Measurements from ENCODE around the gene CCNT1.

CCNT1 gene

DNA sequence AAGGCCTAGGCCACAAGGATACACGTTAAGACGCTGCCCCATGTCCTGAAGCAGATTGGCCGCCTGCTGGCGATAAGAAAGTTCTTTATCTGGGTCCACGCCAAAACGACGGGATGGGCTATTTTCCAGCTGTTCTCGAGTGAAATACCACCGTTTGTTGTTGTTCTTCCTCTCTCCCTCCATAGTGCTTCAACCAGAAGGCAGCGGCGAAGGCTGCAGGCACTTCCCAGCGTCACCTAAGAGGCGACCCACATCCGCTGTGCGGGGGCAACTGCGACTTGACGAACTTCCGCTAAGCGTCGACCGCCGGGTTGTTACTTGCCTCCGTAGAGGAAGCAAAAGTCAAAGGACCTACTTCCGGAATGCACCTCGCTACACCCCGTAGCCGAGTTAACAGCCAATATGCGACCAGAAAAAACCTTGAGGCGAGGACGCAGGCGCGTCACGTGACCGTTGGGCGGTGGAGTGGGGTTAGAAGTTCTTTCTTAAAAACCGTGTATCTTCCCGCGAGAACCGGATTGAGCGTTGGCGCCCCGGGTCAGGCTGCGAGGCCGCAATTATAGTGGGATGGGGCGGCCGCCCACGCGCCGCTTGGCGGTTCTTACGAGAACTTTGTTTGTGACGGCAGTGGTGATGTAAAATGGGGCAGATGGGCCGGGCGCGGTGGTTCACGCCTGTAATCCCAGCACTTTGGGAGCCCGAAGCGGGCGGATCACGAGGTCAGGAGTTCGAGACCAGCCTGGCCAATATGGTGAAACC is at the start of gene CCNT1:
Gene CCNT1, minus strand, starts transcription at position 215 of the 759 bp plus-strand sequence. Its CDS starts 32 bp downstream, at position 183.
- Histone ChIP-seq H3K27me3 (ENCODE audit: control insufficient read depth, insufficient read depth, low read length) (no peaks in the 10 kb centered on the region), H3K4me1 (ENCODE audit: control insufficient read depth, insufficient read depth, low read length) (peaks cover 11% of the 10 kb centered on the region), H3K36me3 (ENCODE audit: control insufficient read depth, insufficient read depth, low read length) (peaks cover 25% of the 10 kb centered on the region), H3K9me3 (ENCODE audit: control insufficient read depth, insufficient read depth, low read length) (peaks cover 9% of the 10 kb centered on the region), H3K27ac (ENCODE audit: low read depth, low read length) (peak within 1 kb of the TSS; percentile 96), H3K4me3 (ENCODE audit: low read depth, low read length) (peak within 1 kb of the TSS; percentile 80), H3K9ac (ENCODE audit: low read depth, low read length) (peak within 1 kb of the TSS; percentile 90)

DNA sequence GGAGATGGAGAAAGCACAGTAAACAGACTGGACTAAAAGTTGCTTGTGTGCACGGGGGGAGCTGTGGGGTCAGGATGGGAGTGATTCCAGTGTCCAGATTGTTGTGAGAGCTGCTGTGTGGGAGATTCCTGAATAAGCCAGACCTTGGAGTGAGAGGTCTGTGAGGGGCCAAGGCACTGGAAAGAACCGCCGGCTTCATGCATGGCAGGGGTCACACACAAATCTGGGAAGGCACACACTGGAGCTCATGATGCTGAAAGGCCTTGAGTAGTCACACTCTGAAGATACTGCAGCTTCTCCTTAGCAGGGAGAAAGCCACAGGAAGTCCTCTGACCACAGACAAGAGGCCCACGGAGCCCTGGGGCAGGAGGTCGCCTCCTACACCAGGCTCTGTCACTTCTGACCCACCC is 49.3 kb upstream of the CCNT1 start:
- H3K4me1 ChIP-seq (ENCODE audit: control insufficient read depth, insufficient read depth, low read length), result peaks cover 14% of the 10 kb centered on the region; the same call in 1 of the 2 replicates
- no peaks in the 10 kb centered on the region for H3K27me3 ChIP-seq (ENCODE audit: control insufficient read depth, insufficient read depth, low read length)
- H3K27ac ChIP-seq (ENCODE audit: low read depth, low read length), result no peak overlapping the region
- no peak overlapping the region for H3K9ac ChIP-seq (ENCODE audit: low read depth, low read length)
- H3K9me3 ChIP-seq (ENCODE audit: control insufficient read depth, insufficient read depth, low read length), result no peaks in the 10 kb centered on the region
- H3K36me3 ChIP-seq (ENCODE audit: control insufficient read depth, insufficient read depth, low read length), result peaks cover 21% of the 10 kb centered on the region
- H3K4me3 ChIP-seq (ENCODE audit: low read depth, low read length), result no peak overlapping the region

DNA sequence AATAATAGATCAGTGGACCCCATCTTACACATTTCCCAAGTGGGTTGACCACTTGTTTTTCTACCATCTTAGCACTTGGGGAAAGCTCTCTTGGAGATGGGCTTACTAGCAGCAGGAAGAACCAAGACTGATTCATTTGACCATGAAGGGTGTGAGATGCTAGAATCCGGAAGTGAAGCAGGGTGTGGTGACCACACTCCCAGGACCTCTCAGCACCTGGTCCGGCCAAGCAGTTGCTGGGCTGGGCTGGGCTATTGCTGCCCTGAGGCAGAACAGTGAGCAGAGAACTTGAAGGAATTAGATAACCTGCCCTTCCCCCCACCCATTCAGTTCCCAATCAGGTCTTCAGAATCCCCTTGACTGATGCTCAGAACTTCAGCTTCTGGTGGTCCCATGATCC is 48.0 kb upstream of the CCNT1 start:
- H3K4me1 ChIP-seq (ENCODE audit: control insufficient read depth, insufficient read depth, low read length), result peaks cover 14% of the 10 kb centered on the region; the same call in 1 of the 2 replicates
- H3K27ac ChIP-seq (ENCODE audit: low read depth, low read length), result no peak overlapping the region
- no peaks in the 10 kb centered on the region for H3K9me3 ChIP-seq (ENCODE audit: control insufficient read depth, insufficient read depth, low read length)
- no peaks in the 10 kb centered on the region for H3K27me3 ChIP-seq (ENCODE audit: control insufficient read depth, insufficient read depth, low read length)
- peaks cover 16% of the 10 kb centered on the region; the same call in 1 of the 2 replicates for H3K36me3 ChIP-seq (ENCODE audit: control insufficient read depth, insufficient read depth, low read length)
- H3K9ac ChIP-seq (ENCODE audit: low read depth, low read length), result no peak overlapping the region
- no peak overlapping the region for H3K4me3 ChIP-seq (ENCODE audit: low read depth, low read length)

DNA sequence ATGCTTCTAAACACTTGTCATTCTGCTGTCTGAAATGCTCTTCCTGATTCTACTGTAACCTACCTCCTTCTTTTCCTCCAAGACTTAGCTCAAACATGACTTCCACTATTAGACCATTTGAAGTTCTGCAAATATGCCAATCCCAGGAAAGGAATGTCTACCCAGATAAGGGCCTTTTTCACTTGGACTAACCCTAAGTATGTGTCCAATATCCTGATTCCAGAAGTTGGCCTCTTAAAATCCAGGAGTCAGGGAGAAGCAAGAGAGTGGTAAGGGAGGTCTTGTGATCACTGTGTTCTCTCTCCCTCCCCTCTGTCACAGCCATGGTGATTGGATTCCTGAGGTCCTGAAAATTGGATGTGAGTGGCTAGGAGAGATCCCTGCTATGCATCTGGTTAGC is 42.2 kb upstream of the CCNT1 start:
- Histone ChIP-seq H3K4me3 (ENCODE audit: low read depth, low read length) (no peak overlapping the region), H3K27me3 (ENCODE audit: control insufficient read depth, insufficient read depth, low read length) (no peaks in the 10 kb centered on the region), H3K4me1 (ENCODE audit: control insufficient read depth, insufficient read depth, low read length) (no peaks in the 10 kb centered on the region), H3K9me3 (ENCODE audit: control insufficient read depth, insufficient read depth, low read length) (no peaks in the 10 kb centered on the region), H3K27ac (ENCODE audit: low read depth, low read length) (no peak overlapping the region), H3K36me3 (ENCODE audit: control insufficient read depth, insufficient read depth, low read length) (no peaks in the 10 kb centered on the region), H3K9ac (ENCODE audit: low read depth, low read length) (no peak overlapping the region)

DNA sequence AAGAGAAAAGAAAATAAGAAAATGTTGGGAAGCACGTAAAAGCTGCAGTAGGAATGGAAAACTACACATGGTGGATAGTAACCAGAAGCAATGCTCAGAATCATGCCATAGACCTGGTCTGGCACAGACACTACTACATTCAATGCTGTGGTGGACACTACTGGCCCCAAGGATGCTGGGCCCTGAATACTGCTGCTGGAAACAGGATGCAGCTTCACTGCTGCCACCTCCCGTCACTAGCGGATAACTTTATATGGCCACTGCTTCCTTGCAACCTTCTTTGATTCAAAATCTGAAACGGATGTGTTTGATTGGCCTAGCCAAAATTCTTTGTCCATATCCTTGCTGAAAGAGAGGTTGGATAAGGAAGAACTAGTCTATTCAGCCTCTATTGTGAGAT is 41.7 kb upstream of the CCNT1 start:
- no peak overlapping the region for H3K9ac ChIP-seq (ENCODE audit: low read depth, low read length)
- H3K4me3 ChIP-seq (ENCODE audit: low read depth, low read length), result no peak overlapping the region
- no peak overlapping the region for H3K27ac ChIP-seq (ENCODE audit: low read depth, low read length)
- no peaks in the 10 kb centered on the region for H3K9me3 ChIP-seq (ENCODE audit: control insufficient read depth, insufficient read depth, low read length)
- H3K27me3 ChIP-seq (ENCODE audit: control insufficient read depth, insufficient read depth, low read length), result no peaks in the 10 kb centered on the region
- H3K36me3 ChIP-seq (ENCODE audit: control insufficient read depth, insufficient read depth, low read length), result no peaks in the 10 kb centered on the region
- no peaks in the 10 kb centered on the region for H3K4me1 ChIP-seq (ENCODE audit: control insufficient read depth, insufficient read depth, low read length)

DNA sequence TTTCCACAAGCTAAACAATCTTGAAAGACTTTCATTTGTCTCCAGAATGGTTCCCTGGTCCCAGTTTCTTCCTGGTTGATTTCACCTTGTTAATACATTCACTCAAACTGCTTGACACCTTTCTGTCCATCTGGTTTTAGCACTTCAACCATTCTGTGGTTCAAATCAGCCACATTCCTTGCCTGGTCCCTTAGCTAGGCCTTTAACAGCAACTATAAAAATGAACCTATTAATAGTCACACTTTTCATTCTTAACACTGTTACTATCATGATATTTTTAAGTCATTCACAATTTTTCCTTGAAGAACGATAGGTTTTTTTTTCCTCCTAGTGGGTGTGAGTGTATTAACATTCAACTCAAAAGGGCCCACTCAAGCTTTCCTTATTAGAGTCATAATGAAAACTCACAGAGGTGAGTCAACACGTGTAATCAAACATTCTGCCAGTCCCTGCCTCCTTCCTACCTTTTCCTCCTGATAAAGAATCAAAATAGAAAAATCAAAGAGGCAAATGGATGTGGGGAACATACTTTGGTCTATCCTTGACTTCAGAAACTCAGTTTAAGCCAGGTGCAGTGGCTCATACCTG is 34.4 kb upstream of the CCNT1 start:
- no peak overlapping the region for H3K4me3 ChIP-seq (ENCODE audit: low read depth, low read length)
- no peaks in the 10 kb centered on the region for H3K36me3 ChIP-seq (ENCODE audit: control insufficient read depth, insufficient read depth, low read length)
- no peak overlapping the region for H3K27ac ChIP-seq (ENCODE audit: low read depth, low read length)
- no peak overlapping the region for H3K9ac ChIP-seq (ENCODE audit: low read depth, low read length)
- no peaks in the 10 kb centered on the region for H3K9me3 ChIP-seq (ENCODE audit: control insufficient read depth, insufficient read depth, low read length)
- H3K4me1 ChIP-seq (ENCODE audit: control insufficient read depth, insufficient read depth, low read length), result no peaks in the 10 kb centered on the region
- H3K27me3 ChIP-seq (ENCODE audit: control insufficient read depth, insufficient read depth, low read length), result no peaks in the 10 kb centered on the region

DNA sequence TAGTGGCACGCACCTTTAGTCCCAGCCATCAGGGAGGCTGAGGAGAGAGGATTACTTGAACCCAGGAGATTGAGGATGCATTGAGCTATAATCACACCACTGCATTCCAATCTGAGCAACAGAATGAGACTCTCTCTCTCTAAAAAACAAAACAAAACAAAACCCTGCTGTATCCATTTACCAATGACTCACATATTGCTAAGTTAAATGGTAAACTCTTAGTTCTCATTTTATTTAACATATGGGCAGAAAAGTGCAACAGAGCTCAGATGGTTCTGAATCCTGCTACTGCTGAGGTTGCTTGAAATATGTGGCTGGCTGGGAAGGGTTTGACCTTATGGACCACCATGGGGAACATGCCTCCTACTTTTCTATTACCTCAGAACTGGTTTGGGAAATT is 33.7 kb upstream of the CCNT1 start:
- Histone ChIP-seq H3K27me3 (ENCODE audit: control insufficient read depth, insufficient read depth, low read length) (no peaks in the 10 kb centered on the region), H3K4me1 (ENCODE audit: control insufficient read depth, insufficient read depth, low read length) (no peaks in the 10 kb centered on the region), H3K9ac (ENCODE audit: low read depth, low read length) (no peak overlapping the region), H3K27ac (ENCODE audit: low read depth, low read length) (no peak overlapping the region), H3K9me3 (ENCODE audit: control insufficient read depth, insufficient read depth, low read length) (no peaks in the 10 kb centered on the region), H3K4me3 (ENCODE audit: low read depth, low read length) (no peak overlapping the region), H3K36me3 (ENCODE audit: control insufficient read depth, insufficient read depth, low read length) (no peaks in the 10 kb centered on the region)

DNA sequence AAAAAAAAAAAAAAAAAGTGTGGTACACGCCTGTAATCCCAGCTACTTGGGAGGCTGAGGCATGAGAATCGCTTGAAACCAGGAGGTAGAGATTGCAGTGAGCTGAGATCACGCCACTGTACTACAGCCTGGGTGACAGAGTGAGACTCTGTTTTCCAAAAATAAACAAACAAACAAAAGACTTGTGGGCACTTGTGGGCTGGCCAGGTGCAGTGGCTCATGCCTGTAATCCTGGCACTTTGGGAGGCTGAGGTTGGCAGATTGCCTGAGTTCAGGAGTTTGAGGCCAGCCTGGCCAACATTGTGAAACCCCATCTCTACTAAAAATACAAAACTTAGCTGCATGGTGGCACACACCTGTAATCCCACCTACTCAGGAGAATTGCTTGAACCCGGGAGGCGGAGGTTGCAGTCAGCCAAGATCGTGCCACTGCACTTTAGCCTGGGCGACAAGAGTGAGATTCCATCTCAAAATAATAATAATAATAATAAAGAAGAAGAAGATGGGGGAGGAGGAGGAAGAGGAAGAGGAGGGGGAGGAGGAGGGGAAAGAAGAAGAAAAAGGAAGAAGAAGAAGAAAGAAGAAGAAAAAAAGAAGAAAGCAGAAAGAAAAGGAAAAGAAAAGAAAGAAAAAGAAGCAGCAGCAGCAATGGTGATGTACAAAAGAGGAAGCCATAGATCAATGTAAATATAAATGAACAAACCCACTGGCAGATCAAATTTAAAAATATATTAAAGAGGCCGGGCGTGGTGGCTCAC is 27.9 kb upstream of the CCNT1 start:
- H3K27ac ChIP-seq (ENCODE audit: low read depth, low read length), result no peak overlapping the region
- no peaks in the 10 kb centered on the region; the same call in 1 of the 2 replicates for H3K27me3 ChIP-seq (ENCODE audit: control insufficient read depth, insufficient read depth, low read length)
- H3K36me3 ChIP-seq (ENCODE audit: control insufficient read depth, insufficient read depth, low read length), result no peaks in the 10 kb centered on the region
- H3K4me1 ChIP-seq (ENCODE audit: control insufficient read depth, insufficient read depth, low read length), result no peaks in the 10 kb centered on the region
- no peaks in the 10 kb centered on the region for H3K9me3 ChIP-seq (ENCODE audit: control insufficient read depth, insufficient read depth, low read length)
- H3K9ac ChIP-seq (ENCODE audit: low read depth, low read length), result no peak overlapping the region
- H3K4me3 ChIP-seq (ENCODE audit: low read depth, low read length), result no peak overlapping the region

DNA sequence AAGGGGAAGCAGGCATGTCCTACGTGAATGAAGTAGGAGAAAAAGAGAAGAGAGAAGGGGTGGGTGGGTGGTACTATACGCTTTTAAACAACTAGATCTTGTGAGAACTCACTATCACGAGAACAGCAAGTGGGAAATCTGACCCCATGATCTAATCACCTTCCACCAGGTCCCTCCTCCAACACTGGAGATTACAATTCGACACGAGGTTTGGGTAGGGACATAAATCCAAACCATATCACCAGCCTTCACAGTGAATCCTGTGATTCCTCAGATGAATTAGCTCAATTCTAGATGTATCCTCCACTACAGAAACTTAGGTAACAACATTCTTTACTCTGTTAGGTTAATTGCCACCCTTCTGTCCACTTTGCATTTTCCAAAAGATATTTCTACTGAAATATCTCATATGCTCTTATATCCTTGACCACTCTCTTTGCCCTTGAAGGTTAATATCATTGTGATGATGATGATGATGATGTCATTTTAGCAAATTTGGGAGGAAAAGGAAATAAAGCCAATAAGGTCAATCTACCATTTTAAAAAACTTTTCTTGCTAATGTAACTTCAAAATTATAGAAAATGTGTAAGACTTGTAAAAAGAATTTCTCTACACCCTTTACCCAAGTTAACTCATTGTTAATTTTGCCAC is 23.2 kb upstream of the CCNT1 start:
- Histone ChIP-seq H3K36me3 (ENCODE audit: control insufficient read depth, insufficient read depth, low read length) (no peaks in the 10 kb centered on the region), H3K9me3 (ENCODE audit: control insufficient read depth, insufficient read depth, low read length) (no peaks in the 10 kb centered on the region)

DNA sequence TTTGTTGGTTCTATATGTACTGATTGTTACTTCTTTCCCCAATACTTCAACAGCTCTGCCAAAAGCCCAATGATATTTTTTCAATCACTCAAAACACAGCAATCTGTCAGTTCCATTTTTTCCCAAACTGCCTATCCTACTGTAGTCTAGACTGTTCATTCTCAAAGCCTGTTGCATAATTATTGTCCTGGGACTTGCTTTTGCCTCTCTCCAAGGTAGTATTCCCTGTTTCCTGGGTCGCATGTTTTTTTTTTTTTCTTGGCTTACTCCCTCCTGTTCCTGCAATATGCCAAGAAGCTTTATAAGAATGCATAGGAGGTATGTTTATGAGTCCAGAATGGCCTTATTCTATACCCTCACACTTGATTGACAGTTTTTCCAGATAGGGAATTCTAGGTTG is 19.9 kb upstream of the CCNT1 start:
- Histone ChIP-seq H3K27me3 (ENCODE audit: control insufficient read depth, insufficient read depth, low read length) (no peaks in the 10 kb centered on the region; the same call in 1 of the 2 replicates), H3K36me3 (ENCODE audit: control insufficient read depth, insufficient read depth, low read length) (no peaks in the 10 kb centered on the region), H3K9ac (ENCODE audit: low read depth, low read length) (no peak overlapping the region), H3K4me3 (ENCODE audit: low read depth, low read length) (no peak overlapping the region), H3K9me3 (ENCODE audit: control insufficient read depth, insufficient read depth, low read length) (no peaks in the 10 kb centered on the region), H3K4me1 (ENCODE audit: control insufficient read depth, insufficient read depth, low read length) (no peaks in the 10 kb centered on the region), H3K27ac (ENCODE audit: low read depth, low read length) (no peak overlapping the region)

More for the DNA sequence above, 23.2 kb upstream of the CCNT1 start:
- no peak overlapping the region for H3K27ac ChIP-seq (ENCODE audit: low read depth, low read length)
- no peaks in the 10 kb centered on the region for H3K4me1 ChIP-seq (ENCODE audit: control insufficient read depth, insufficient read depth, low read length)
- no peak overlapping the region for H3K4me3 ChIP-seq (ENCODE audit: low read depth, low read length)
- no peaks in the 10 kb centered on the region; the same call in 1 of the 2 replicates for H3K27me3 ChIP-seq (ENCODE audit: control insufficient read depth, insufficient read depth, low read length)
- no peak overlapping the region for H3K9ac ChIP-seq (ENCODE audit: low read depth, low read length)
